HG03354 (cell line): ENCODE data around the gene ABCC1.
"Not testable (repeated sequence)": the region's sequence is repeated elsewhere in the genome, so short reads cannot be mapped to it uniquely, and the experiment has no call there.

ENCODE experiments used
- ATAC-seq: cut with Tn5 transposase; IDR thresholded peaks from one replicate; pipeline ENCODE4 v1.9.1; 2021; ENCODE audit warnings: mild to moderate bottlenecking; ENCODE audit not compliant: unreplicated experiment, poor library complexity, severe bottlenecking

ABCC1 gene

DNA sequence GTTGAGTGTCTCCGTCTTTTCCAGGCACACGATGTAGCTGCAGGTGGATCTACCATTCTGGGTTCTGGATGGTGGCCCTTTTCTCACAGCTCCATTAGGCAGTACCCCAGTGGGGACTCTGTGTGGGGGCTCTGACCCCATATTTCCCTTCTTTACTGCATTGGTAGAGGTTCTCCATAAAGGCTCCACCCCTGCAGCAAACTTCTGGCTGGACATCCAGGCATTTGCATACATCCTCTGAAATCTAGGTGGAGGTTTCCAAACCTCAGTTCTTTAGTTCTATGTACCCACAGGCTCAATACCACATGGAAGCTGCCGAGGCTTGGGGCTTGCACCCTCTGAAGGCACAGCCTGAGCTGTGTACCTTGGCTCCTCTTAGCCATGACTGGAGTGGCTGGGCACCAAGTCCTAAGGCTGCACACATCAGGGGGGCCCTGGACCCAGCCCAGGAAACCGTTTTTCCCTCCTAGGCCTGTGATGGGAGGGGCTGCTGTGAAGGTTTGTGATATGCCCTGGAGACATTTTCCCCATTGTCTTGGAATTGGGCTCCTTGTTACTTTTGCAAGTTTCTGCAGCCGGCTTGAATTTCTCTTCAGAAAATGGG, 14.0 kb downstream of the ABCC1 start:
- ATAC-seq = no peak

DNA sequence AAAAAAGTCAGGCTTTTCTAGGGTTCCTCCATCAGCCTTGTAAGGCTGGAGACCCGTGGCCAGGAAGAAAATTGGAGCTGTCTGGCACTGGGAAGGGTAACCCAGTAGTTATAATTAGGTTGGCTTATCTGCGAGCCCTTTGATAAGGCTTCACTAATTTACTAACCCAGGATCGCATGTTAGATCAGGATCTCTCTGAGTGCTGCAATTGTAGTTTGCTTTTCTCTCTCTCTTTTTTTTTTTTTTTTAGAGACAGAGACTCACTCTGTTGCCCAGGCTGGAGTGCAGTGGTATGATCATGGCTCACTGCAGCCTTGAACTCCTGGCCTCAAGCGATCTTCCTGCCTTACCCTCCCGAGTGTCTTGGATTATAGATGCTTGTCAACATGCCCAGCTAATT, 17.0 kb downstream of the ABCC1 start:
- no peak for ATAC-seq

DNA sequence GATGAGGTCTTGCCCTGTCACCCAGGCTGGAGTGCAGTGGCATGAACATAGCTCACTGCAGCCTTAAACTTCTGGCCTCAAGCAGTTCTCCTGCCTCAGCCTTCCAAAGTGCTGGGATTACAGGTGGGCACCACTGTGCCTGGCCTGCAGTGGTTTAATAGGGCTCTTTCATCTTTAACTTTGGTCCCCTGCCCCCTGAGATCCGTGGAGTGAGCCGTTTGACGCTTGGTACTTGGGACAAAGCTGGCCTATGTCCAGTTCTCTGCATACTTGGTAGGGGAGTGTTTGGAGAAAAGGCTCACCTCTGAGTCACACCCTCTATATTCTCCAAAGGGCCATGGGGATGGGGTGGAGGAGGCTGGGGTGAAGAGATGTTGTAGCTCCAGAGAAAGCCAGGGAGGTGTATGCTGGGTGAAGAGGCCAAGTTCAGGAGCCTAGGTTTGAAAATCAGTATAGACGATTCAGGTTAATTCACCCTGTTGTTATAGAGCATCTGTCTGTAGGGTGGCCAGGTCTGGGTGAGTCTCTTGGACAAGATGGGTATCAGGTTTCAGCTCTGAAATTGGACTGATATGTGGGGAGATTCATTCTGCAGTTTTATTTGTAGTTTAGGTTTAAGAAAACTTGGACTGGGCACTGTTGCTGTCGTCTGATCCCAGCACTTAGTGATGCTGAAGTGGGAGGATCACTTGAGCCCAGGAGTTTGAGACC, 17.6 kb downstream of the ABCC1 start:
- no peak for ATAC-seq

DNA sequence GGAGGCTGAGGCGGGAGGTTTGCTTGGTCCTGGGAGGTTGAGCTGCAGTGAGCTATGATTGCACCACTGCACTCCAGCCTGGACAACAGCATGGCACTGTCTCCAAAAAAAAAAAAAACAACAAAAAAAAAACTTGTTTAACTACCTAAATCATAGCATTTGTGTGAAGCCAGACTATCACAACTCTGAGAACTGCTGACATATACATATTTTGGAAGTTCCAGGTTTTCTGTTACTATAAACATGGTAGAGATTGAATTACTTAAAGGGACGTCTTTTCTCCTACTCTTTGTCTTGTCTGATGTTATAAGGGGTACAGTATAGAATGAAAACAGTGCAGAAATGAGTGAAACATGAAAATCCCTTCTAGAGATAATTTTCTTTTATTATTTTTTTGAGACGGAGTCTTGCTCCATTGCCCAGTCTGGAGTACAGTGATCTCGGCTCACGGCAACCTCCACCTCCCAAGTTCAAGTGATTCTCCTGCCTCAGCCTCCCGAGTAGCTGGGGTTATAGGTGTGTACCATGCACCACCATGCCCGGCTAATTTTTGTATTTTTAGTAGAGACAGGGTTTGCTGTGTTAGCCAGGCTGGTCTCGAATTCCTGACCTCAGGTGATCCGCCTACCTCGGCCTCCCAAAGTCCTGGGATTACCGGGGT, 18.4 kb downstream of the ABCC1 start:
- no peak for ATAC-seq

DNA sequence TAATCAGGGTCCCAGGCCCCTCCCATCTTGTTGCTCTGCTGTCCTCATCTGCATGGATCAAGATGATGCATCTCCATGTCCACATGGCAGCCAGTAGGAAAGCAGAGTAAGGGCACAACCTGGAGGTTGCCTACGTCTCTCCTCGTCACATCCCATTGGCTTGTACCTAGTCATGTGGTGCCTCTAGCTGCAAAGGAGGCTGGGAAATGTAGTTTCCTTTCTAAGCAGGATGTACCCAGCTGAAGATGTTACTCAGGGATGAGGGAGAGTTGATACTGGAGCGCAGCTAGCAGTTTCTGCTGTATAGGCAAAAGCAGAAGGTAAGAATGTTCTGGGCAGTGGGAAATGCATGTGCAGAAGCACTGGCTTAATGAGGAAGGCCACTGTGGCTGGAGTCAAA, 20.8 kb downstream of the ABCC1 start:
- no peak for ATAC-seq

DNA sequence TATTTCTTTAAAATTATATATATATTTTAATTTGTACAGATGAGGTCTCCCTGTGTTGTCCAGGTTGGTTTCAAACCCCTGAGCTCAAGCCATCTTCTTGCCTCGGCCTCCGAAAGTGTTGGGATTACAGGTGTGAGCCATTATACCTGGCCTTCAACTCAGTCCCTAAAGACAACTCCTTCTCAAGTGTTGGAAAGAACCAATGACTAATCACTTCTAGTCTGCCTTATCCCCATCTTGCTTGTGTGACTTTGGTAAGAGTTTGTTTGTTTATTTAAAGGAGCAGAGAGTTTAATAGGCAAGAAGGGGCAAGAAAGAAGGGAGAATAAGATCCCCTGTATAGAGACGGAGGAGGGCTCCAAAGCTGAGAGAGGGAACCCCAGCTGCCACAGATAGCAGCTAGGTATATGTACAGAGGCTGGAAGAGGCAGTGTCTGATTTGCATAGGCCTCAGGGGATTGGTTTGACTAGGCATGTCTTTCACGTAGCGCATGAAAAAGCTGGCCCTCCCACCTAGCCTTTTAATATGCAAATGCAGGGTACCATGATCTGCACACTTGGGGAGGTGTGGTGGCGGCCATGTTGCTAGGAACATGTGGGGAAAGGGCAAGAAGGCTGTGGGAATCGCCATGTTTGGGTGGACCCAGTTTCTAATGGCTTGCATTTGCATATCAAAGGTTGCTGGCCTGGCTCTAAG, 21.5 kb downstream of the ABCC1 start:
- no peak for ATAC-seq

DNA sequence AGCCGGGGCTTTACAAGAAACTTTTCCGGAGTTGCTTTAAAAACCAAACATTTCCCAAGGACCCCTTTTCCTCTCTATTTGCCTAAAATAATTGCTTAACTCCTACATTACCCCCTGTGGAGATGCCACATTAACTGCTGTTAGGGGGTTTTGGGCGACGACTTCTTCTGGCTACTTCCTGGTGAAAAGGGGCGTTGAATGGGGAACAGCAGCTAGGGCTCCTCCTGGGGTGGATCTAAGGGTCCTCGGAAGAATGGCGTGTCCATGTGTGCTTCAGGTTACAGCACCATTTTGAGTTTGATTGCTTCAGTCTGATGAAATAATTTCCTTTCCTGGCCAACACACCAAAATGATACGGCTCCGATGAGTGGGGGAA, 22.0 kb downstream of the ABCC1 start:
- no peak for ATAC-seq

DNA sequence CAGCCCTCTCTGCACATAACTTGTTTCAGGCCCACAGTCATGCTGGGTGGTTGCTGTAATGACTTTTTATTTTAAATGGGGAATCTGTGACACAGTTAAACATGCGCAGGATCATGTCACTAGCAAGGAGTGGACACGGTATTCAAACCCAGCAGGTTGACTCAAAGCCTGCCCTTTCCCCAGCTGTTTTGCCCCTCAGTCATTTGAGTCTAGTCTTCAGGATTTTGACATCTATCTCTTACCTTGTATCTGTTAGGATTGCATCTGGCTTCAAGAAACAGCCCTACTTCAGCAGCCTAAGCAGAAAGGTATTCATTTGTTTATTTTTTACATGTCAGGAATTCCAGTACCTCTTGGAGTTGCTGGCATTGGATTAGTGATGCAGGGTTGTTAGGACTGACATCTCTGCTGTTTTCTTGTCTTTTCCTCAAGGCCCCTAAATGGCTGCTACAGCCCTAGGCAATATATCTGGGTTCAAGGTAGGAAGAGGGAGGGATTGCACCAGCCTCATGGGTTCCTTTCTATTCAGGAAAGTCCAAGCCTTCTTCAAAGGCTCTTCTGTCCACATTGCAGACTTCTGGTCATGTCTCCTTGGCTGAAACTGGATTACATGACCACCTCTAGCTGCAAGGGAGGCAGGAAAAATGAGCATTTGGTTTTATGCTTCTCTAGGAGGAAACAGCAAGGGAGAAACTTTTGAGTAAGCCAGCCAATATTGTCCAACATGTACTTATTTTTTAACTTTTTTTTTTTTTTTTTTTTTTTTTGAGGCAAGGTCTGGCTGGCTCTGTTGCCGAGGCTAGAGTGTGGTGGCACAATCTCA, 22.8 kb downstream of the ABCC1 start:
- no peak for ATAC-seq

DNA sequence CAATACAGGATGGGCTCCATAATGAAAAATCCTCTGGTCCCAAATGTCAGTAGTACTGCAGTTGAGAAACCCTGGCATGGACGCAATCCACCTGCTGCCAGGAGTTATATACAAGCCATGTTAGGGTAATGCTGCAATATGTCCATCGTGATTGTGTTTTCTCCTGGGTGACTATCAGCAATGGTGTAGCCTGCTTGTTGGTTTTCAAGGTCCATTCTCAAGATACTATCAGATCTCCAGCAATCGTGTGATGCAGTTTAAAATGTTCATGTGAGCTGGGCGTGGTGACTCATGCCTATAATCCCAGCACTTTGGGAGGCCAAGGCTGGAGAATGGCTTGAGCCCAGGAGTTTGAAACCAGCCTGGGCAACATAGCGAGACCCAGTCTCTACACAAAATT, 24.0 kb downstream of the ABCC1 start:
- no peak for ATAC-seq

DNA sequence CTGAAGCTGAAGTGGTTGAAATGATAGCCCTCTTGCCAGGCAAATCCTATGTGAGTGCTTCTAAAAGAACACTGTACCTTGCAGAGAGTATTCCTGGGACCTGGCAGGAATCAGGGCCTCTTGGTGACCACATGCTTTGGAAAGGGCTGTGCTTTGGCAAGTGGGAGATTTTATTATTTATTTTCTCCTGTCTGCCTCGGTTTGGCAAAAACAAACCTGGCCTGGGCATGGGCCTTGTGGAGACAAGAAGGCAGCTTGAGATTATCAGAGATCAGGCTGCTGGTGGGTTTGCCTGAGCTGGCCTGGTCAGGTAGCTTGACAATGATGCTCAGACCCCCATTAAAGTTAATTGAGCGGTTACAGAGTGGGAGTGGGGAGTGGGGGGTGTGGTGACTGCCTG, 24.6 kb downstream of the ABCC1 start:
- ATAC-seq = no peak

DNA sequence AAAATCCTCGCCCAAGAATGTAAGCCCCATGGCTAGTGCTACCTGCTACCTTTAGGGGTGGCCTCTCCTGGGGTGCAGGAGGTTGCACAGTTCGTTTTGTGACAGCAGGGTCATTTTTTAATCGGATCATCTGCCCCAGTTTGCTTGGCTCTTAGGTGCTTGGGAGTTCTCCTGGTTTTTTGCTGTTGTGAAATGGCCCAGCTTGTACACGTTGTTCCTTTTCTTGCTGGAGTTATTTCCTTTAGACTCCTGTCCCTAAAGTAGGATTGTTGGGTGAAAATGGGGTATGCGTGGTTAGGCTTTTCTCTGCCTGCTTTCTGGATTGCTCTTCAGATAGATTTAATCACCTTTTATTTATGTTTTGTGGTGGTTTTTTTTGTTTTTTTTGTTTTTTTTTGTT, 25.8 kb downstream of the ABCC1 start:
- no peak for ATAC-seq

DNA sequence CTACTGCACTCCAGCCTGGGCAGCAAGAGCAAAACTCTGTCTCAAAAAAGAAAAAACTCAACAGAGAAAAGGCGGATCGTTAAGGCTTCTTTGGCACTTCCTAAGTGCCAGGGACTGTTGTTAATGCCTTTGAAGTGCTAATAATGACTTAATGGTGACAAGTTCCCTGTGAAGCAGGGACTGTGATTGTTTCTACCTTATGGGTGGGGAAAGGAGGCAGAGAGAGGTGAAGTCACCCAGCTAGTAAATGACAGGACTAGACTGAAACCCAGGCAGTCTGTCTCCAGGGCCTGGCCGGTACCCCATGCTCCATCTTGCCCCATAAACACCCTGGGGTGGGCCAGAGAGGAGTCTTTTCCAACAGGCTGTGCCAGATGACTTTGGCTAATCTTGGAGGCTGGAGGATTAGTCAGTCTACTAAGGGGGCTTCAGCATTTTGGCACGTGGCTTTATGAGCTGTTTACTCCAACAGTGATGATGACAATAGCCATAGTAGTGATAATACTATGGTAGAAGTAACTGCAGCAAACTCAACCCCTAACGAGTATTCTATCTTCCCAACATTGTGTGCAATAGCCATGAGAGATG, 26.9 kb downstream of the ABCC1 start:
- ATAC-seq = no peak

DNA sequence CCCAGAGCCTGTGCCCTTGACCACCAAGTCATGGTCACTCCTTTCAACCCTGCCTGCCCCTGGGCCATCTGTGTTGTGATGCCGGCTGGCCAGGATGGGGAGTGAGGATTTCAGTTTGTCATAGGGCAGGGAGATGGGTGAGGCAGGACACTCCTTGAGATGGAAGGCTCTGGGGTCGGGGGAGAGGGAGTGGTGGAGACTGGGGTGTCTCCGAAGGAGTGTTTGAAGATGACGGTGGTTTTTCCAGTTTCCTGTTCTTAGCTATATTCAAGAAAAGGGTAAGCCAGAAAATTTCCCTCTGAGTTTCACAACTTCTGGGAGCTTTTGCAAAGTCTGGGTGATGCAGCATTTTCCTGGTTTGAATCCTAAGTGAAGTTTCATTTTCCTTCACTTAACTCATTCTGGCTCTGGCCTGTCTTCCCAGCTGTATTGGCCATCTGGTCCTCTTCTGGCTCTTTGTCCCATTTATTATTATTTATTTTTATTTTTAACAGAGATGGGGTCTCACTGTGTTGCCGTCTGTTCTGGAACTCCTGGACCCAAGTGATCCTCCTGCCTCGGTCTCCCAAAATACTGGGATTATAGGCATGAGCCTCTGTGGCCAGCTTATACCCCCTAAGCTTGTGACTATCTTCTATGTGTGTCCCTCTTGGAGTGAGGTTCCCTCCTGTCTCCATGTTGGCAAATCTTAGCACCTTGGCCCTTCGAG, 27.7 kb downstream of the ABCC1 start:
- no peak for ATAC-seq

DNA sequence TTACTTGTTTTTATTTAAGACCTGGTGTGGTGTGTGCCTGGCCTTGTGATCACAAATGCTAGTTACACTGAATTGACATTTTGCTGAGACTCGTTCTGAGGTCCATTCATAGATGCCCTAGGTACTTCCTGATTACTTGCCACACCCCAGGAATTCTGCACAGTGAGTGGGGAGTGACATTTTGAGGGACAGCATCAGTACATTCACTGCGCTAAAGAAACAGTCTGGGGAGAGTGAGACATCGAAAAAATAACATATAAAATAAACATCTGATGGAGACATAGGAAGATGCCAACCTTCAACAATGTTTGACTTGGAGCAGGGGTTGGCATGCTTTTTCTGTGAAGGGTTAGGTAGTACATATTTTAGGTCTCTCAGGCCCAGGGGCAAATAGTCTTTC, 30.4 kb downstream of the ABCC1 start:
- ATAC-seq = no peak

DNA sequence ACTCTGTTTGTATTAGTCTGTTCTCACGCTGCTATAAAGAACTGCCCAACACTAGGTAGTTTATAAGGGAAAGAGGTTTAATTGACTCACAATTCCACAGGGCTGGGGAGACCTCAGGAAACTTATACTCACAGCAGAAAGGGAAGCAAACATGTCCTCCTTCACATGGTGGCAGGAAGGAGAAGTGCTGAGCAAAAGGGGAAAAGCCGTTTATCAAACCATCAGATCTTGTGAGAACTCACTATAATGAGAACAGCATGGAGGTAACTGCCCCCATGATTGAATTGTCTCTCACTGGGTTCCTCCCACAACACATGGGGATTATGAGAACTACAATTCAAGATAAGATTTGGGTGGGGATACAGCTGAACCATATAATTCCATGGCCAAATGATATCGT, 30.9 kb downstream of the ABCC1 start:
- ATAC-seq = no peak

DNA sequence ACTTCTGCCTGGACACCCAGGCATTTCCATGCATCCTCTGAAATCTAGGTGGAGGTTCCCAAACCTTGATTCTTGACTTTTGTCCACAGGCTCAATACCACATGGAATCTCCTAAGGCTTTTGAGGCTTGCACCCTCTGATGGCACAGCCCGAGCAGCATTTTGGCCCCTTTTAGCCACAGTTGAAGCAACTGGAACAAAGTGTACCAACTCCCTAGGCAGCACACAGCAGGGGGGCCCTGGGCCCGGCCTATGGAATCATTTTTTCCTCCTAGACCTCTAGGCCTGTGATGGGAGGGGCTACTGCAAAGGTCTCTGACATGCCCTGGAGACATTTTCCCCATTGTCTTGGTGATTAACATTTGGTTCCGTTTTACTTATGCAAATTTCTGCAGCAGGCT, 32.0 kb downstream of the ABCC1 start:
- no peak for ATAC-seq

DNA sequence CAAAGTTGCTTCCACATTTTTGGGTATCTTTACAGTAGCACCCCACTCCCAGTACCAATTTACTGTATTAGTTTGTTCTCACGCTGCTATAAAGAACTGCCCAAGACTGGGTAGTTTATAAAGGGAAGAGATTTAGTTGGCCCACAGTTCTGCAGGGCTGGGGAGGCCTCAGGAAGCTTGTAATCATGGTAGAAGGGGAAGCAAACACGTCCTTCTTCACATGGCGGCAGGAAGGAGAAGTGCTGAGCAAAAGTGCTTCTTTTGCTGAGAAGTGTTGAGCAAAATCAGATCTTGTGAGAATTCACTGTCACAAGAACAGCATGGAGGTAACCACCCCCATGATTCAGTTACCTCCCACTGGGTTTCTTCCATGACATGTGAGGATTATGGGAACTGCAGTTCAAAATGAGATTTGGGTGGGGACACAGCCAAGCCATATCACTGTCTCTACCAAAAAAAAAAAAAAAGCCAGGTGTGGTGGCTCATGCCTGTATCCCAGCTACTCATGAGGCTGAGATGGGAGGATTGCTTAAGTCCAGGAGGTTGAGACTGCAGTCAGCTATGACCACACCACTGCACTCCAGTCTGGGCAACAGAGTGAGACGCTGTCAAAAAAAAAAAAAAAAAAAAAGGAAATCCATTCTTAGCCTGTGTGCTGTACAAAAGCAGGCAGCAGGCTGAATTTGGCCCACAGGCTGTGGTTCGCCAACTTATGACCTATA, 32.9 kb downstream of the ABCC1 start:
- not testable (repeated sequence) for ATAC-seq

DNA sequence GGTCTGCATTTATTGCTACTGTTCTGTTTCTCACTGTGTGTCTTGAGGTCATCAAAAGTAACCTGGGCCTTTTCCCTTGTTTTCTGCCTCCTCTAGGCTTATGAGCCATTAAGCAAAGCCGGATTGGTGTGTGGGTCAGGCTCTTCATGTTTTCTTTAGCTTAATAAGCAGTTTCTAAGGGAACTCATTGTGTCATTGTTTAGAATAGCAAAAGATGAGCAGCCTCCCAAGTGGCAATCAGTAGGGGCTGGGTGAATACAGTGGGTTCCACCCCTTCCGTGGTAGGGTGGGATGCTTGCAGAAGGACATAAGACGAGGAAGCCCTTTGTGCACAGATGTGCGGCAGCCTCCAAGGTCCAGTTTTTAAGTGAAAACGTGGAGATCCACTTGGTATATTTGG, 34.5 kb downstream of the ABCC1 start:
- ATAC-seq = no peak
